Stimulated activated CD4-positive, alpha-beta T cell treated with anti-CD3 and anti-CD28 coated beads, Interleukin-4, amount 100 ng/mL, for 24 hours (primary cell): ENCODE results near the gene TSHZ3.

ENCODE experiments used
- DNase-seq: peaks from one replicate; pipeline ENCODE4 v3.0.0-alpha.2; 2020

Gene TSHZ3

GRCh38 chr19:31285744-31286143 is 63.5 kb downstream of the TSHZ3 start:
- DNase-seq: no peak

DNA sequence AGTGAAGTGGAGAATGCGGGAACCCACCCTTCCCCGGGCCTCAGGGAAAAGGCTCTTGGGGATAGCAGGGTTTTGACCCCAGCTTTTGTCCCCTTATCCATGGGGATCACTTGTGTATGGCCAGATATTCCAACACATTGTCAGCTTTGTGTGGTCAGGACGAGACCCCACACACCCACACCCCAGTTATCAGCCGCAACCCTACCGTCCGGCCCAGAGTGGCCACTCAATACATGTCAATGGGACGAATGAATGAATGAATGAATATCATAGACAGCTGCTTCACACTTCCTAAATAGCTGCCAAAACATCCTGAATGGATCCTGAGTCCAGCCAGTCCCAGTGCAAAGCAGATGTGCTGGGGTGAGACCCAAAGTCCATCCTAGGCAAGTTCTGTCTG is 64.6 kb downstream of the TSHZ3 start:
- DNase-seq: no peak

GRCh38 chr19:31283701-31284100 is 65.5 kb downstream of the TSHZ3 start:
- no peak for DNase-seq

DNA sequence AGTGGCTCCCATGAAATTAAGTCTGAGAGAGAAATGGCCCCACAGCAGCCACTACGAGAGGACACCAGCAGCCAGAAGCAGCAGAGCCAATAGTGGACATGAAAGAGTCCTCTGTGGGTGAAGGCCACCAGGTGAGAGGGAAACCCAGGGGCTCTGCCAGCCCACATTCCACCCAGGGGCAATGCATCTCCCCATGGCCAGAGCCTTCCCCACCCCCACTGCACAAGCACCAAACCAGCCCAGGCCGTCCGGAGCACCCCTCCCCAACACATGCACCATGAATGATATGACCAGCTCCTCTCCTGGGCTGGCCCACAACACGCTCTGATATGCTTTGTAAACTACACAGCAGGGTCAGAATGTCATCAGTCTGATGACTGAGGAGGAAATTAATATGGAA is 66.9 kb downstream of the TSHZ3 start:
- no peak for DNase-seq

GRCh38 chr19:31280287-31281006 is 68.8 kb downstream of the TSHZ3 start:
- no peak for DNase-seq

GRCh38 chr19:31279436-31279765 is 69.8 kb downstream of the TSHZ3 start:
- no peak for DNase-seq

DNA sequence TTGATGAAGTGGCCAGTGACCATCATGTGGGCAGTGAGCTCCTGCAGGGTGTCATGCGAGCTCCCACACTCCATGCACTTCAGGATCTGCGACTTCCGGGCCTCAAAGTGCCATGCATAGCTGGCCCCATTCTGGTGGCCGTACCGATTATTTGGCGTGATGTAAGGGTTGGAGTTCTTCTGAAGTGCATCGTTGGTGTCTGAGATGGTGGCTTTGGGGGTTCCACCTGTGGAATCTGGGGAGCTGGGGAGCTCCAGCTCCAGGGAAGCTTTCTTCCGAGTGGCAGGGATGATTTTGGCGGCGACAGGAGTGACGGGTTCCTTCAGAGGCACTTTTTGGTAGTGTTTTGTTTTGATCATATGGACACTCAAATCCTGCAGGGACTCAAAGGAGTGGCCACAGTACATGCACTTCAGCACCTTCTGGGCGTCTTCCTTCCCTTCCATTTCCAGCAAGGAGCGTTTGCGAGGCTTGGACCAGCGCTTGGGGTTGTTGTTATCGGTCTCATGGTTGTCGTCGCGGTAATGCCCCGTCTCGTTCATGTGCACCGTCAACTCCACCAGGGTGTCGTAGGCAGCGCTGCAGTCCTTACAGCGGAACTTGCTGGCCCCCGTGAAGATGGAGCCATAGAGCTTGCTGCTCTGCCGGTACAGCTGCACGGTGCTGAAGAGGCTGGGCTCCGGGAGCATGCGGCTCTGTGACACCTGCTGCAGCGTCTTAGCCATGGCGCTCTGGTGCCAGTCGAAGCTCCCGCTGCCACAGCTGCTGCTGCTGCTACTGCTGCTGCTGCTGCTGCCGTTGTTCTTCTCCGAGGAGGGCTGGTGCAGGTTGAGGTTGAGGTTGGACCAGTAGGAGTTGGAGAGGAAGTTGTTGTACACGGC is 70.4 kb downstream of the TSHZ3 start:
- DNase-seq: no peak

DNA sequence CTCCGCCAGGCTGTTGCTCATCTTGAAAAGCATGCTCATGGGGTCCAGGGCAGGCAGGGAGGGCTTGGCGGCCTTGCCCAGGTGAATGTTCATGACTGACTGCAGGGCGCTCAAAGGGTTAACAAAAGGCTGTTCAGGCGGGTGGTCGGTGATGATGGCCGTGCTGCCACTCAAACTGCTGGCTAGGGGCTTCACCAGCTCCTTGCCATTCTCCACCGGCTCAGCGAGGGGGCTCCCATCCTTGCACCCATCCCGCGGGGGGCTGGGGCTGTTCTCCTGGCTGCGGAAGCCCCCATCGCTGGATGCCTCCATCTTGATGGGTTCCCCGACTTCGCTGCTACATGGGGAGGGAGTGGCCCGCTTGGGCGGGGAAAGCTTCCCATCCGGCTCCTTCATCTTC is 71.7 kb downstream of the TSHZ3 start:
- no peak for DNase-seq

GRCh38 chr19:31276831-31277230 is 72.4 kb downstream of the TSHZ3 start:
- no peak for DNase-seq

DNA sequence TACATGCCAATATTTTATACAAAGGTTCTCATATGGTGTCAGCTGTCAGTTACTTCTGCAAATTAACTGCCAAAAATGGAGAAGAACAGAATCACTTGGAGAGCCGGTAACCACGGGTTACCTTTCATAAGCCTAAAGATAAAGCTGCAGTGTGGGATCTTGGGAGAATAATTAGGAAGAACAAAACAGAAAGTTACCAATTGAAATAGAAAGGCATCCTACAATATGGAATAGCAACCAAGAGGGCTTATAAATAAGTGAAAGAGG is 74.2 kb downstream of the TSHZ3 start:
- DNase-seq: no peak

GRCh38 chr19:31274251-31275067 is 74.8 kb downstream of the TSHZ3 start:
- no peak for DNase-seq

GRCh38 chr19:31272583-31273106 is 76.6 kb downstream of the TSHZ3 start:
- DNase-seq: no peak

DNA sequence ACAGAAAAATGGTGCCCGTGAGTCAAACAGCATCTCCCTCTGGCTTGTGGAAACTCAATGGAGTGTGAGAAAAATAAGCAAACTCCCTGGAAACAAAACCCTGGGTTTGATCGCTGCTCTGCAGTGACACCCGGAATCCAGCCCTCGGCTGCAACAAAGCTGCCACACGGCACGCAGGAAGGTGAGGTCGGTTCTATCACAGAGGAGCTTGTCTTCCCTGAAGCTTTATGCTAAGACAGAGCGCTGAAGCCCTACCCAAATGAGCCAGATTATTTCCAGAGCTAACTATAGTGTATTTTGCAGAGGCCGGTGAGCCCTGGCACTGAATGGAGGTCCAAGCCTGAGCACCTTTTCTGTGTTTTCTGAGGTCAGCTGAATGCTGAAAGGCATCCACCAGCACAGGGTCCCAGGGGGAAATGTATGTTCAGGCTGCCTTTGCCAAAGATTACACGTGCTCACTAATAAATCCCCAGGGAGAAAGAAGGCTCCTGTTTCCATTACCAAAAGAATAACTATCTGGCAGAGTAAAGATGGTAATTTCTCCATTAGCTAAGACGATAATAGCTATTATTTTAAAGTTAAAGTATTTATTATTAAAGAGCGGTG is 77.8 kb downstream of the TSHZ3 start:
- no peak for DNase-seq

DNA sequence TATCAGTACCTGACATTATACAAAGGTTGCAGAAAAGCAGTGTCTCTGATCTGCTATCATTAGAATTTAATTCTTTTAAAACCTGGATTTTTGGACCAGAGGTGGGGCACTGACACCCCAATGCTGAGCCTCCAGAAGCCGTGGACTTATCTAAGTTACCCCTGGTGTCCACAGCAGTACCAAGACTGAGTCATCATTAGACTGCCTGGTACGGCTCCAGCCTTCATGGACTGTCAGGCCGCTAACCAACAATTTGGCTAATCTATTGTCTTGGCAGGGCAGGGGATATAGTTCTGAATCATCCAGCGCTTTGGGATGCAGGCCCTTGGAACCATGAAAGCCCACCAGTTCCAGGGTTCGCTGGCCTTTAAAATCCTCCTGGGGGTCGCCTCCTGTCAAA is 78.3 kb downstream of the TSHZ3 start:
- no peak for DNase-seq

- no peak for DNase-seq
Measured at GRCh38 chr19:31269425-31270127, 79.7 kb downstream of the TSHZ3 start.

DNA sequence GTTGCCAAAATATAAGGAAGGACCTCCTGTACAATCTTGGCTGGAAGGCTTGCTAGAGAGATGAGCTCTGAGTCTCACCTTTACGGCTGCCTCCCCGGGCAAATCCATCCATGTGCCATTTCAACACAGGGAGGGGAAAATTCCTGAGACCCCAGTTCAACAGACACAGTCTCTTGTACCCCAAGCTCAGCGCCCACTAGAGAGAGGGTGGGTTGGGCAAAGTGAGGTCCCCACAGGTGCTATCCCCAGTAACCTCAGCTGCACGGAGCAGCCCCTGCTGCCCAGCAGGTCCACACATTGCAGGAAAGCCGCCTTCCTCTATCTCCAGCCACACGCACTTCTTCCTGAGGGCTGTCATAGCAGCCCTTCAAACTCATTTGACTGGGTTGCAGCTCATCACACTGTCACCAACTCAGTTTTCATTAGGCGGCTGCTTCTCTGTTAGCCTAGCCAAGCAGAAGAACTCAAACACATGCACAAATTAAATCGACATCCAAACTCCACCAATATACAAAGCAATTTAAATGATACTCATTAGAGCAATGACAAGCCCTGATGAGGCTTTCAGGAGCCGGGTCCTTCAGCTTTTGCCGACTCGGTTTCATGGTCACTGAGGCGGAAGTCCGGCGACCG is 80.4 kb downstream of the TSHZ3 start:
- DNase-seq: no peak

DNA sequence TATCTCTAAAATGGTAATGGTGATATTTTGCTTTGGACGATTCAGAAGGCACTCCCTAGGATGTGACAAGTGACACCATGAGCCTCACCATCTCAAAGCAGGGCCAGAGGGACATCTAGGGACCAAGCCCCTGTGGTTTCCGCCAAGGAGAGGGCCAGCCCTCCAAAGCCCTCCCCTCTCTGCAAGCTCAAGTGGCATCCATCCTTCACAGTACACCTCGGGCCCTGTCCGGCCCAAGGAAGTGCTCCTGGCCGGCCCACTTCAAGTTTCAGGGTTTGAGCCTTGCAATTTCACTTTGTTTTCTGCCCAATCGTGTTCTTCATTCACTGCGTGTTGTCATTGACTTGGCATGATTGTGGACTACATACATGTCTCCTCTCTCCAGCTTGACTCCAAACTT is 82.5 kb downstream of the TSHZ3 start:
- no peak for DNase-seq

- no peak for DNase-seq
Measured at GRCh38 chr19:31266196-31266595, 83.0 kb downstream of the TSHZ3 start.

- no peak for DNase-seq
Measured at GRCh38 chr19:31264041-31264778, 85.0 kb downstream of the TSHZ3 start.

DNA sequence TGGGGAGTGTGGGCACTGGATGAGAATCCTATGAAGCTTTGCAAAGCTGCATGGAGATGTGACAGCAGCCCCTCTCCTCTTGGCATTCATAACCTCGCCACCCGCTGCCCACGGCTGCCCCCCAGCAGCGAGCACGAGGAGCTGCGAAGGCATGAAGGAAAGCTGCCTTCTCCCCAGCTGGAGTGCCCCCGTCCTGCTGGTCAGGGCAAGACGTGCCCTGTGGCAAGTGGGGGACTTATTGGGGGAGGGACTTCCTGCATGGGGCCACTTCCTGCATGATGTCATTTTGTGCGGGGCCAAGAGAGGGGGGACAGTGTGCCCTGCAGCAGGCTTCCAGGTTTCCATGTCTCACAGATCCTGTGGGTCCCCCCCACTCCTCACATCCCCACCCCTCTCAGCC is 85.9 kb downstream of the TSHZ3 start:
- no peak for DNase-seq

- DNase-seq: no peak
Measured at GRCh38 chr19:31262725-31263191, 86.5 kb downstream of the TSHZ3 start.
